GM23248 (cell line): ENCODE data around the gene LAMA5. TPM values are rescaled to one million over a fixed set of nuclear protein-coding genes. Genes with fewer than 3 reads are reported as not detected.

Experiments
- DNase-seq: peaks from one replicate; pipeline ENCODE4 v3.0.0-alpha.2; 2015
- H2AFZ ChIP-seq: fragments of 200-600 bp; sonication (generic); 2 replicates; pipeline ENCODE4 v1.6.1; 2016; ENCODE audit warnings: antibody characterized with exemption
- H3F3A ChIP-seq: fragments of 200-600 bp; sonication (generic); 2 replicates; pipeline ENCODE4 v1.6.1; 2016; ENCODE audit warnings: mild to moderate bottlenecking, antibody characterized with exemption, mixed run types; ENCODE audit not compliant: insufficient read depth
- H3K27ac ChIP-seq: fragments of 200-600 bp; sonication (generic); 2 replicates; pipeline ENCODE4 v1.5.1; 2016; ENCODE audit warnings: mild to moderate bottlenecking
- H3K27me3 ChIP-seq: fragments of 200-600 bp; sonication (generic); replicated peaks from 2 replicates; pipeline ENCODE4 v1.6.1; 2016; ENCODE audit warnings: mild to moderate bottlenecking; ENCODE audit not compliant: insufficient read depth
- H3K36me3 ChIP-seq: fragments of 200-600 bp; sonication (generic); 2 replicates; pipeline ENCODE4 v1.6.1; 2016; ENCODE audit warnings: low read depth, mild to moderate bottlenecking
- H3K4me1 ChIP-seq: fragments of 200-600 bp; sonication (generic); 2 replicates; pipeline ENCODE4 v1.6.1; 2016; ENCODE audit warnings: mild to moderate bottlenecking; ENCODE audit not compliant: insufficient read depth
- H3K4me2 ChIP-seq: fragments of 200-600 bp; sonication (generic); one replicate; pipeline ENCODE4 v1.6.1; 2016; ENCODE audit warnings: mild to moderate bottlenecking; ENCODE audit not compliant: unreplicated experiment
- H3K4me3 ChIP-seq: fragments of 200-600 bp; sonication (generic); 2 replicates; pipeline ENCODE4 v1.5.1; 2016; ENCODE audit warnings: mild to moderate bottlenecking
- H3K79me2 ChIP-seq: fragments of 200-600 bp; sonication (generic); 2 replicates; pipeline ENCODE4 v1.6.1; 2016; ENCODE audit warnings: mild to moderate bottlenecking; ENCODE audit not compliant: insufficient read depth
- H3K9ac ChIP-seq: fragments of 200-600 bp; sonication (generic); 2 replicates; pipeline ENCODE4 v1.6.1; 2016; ENCODE audit warnings: mild to moderate bottlenecking
- H3K9me2 ChIP-seq: fragments of 200-600 bp; sonication (generic); 2 replicates; pipeline ENCODE4 v1.6.1; 2016; ENCODE audit warnings: mixed run types, mild to moderate bottlenecking, moderate library complexity; ENCODE audit not compliant: insufficient read depth
- H3K9me3 ChIP-seq: fragments of 200-600 bp; sonication (generic); one replicate; pipeline ENCODE4 v1.6.1; 2017; ENCODE audit warnings: low read depth
- H4K20me1 ChIP-seq: fragments of 200-600 bp; sonication (generic); 2 replicates; pipeline ENCODE4 v1.6.0; 2016; ENCODE audit not compliant: insufficient read depth
- EZH2 ChIP-seq: fragments of 200-600 bp; sonication (generic); IDR thresholded peaks from 2 replicates; pipeline ENCODE4 v1.6.1; 2018; ENCODE audit warnings: antibody characterized with exemption, mild to moderate bottlenecking; ENCODE audit not compliant: insufficient read depth, poor library complexity, severe bottlenecking
- EZH2phosphoT487 ChIP-seq: fragments of 200-600 bp; sonication (generic); IDR thresholded peaks from 2 replicates; pipeline ENCODE4 v1.6.1; 2018; ENCODE audit warnings: antibody characterized with exemption, moderate library complexity, mild to moderate bottlenecking, low read depth; ENCODE audit not compliant: insufficient read depth
- WGBS, 2 experiments: methylation state at CpG; one replicate each; pipeline ENCODE4 v1.1.6; 2015 to 2017; ENCODE audit warnings: low lambda C conversion rate in 2 of 2, low coverage in 1 of 2; ENCODE audit errors: missing lambda C conversion rate in 2 of 2; 5-methylcytosine and 5-hydroxymethylcytosine counted together
- in situ Hi-C: fragments of 300-500 bp; cut with MboI; formaldehyde crosslinking; loops from 2 replicates; pipeline ENCODE4 v1.15.0; 2020
- polyA plus RNA-seq: library from polyadenylated mRNA; unstranded; fragments of >200 nt; fragmentation: Nextera tagmentation; extraction: Ambion mirVana; gene quantifications from 2 replicates; pipeline ENCODE4 v1.2.1, GENCODE V29; 2016
- total RNA-seq: library from RNA; depleted of rRNA; stranded (reverse); fragments of >200 nt; shearing (Covaris generic); gene quantifications from 2 replicates; pipeline ENCODE4 v1.2.3, GENCODE V29; 2014

LAMA5 gene
- total and polyA plus RNA-seq, 2 experiments from 2014 or later, result 4.5 to 6.0 TPM

- Histone ChIP-seq H3K27me3 (no peaks in the 10 kb centered on the region), H3K79me2 (no peaks in the 10 kb centered on the region), H3K27ac (no peak overlapping the region), H3K9ac (no peak overlapping the region), H3K9me3 (no peaks in the 10 kb centered on the region), H3K36me3 (no peaks in the 10 kb centered on the region), H3K4me1 (no peaks in the 10 kb centered on the region), H3K4me2 (no peak overlapping the region), H3K9me2 (no peaks in the 10 kb centered on the region), H2AFZ (no peak overlapping the region), H4K20me1 (no peaks in the 10 kb centered on the region), H3F3A (no peaks in the 10 kb centered on the region), H3K4me3 (no peak overlapping the region)
- WGBS, 2 experiments, result 81 to 83% methylated on average over 1 of the region's 1 CpG
- no peak for TF ChIP-seq EZH2
- no peak for TF ChIP-seq EZH2phosphoT487
- no peak for DNase-seq
- in situ Hi-C loops, result no loop called here
Measured at GRCh38 chr20:62348604-62349003, 18.5 kb downstream of the LAMA5 start.

DNA sequence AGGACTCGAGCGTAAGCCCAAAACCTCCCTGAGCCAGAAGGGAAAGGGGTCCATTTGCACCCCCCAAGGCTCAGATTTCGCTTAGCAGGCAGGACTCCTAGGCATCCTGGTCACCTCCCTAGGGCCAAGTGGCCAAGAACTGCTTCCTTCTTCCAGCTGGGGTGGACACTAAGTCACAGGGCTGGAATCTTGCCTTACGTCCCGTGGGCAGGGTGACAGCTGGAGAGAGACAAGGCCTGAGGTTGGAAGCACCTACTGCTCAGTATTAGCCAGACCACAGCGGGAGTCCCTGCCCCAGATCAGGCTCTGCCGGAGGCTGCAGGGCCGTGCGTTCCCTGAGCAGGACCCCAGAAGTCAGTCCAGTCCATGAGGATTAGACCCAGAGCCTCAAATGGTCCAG is 19.7 kb downstream of the LAMA5 start:
- WGBS, 2 experiments, result 50 to 53% methylated on average over 9 of the region's 9 CpGs

GRCh38 chr20:62347151-62347404 is 20.0 kb downstream of the LAMA5 start:
- Histone ChIP-seq H3K9me2 (no peaks in the 10 kb centered on the region), H3K27me3 (no peaks in the 10 kb centered on the region), H3F3A (no peaks in the 10 kb centered on the region), H3K9ac (no peak overlapping the region), H3K9me3 (no peaks in the 10 kb centered on the region), H3K36me3 (no peaks in the 10 kb centered on the region), H3K4me1 (no peaks in the 10 kb centered on the region), H2AFZ (no peak overlapping the region), H4K20me1 (no peaks in the 10 kb centered on the region), H3K79me2 (no peaks in the 10 kb centered on the region), H3K4me3 (no peak overlapping the region), H3K4me2 (no peak overlapping the region), H3K27ac (no peak overlapping the region)
- in situ Hi-C loops, result no loop called here
- no peak for TF ChIP-seq EZH2phosphoT487
- no peak for TF ChIP-seq EZH2
- no peak for DNase-seq
- 74 to 77% methylated on average over 10 of the region's 10 CpGs for WGBS, 2 experiments

More for the DNA sequence above, 19.7 kb downstream of the LAMA5 start:
- in situ Hi-C loops, result no loop called here
- Histone ChIP-seq H4K20me1 (no peaks in the 10 kb centered on the region), H3F3A (no peaks in the 10 kb centered on the region), H3K4me2 (no peak overlapping the region), H2AFZ (no peak overlapping the region), H3K9ac (no peak overlapping the region), H3K27ac (no peak overlapping the region), H3K36me3 (no peaks in the 10 kb centered on the region), H3K9me3 (no peaks in the 10 kb centered on the region), H3K9me2 (no peaks in the 10 kb centered on the region), H3K79me2 (no peaks in the 10 kb centered on the region), H3K4me3 (no peak overlapping the region), H3K4me1 (no peaks in the 10 kb centered on the region), H3K27me3 (no peaks in the 10 kb centered on the region)
- DNase-seq, result no peak
- TF ChIP-seq EZH2, result no peak
- no peak for TF ChIP-seq EZH2phosphoT487

DNA sequence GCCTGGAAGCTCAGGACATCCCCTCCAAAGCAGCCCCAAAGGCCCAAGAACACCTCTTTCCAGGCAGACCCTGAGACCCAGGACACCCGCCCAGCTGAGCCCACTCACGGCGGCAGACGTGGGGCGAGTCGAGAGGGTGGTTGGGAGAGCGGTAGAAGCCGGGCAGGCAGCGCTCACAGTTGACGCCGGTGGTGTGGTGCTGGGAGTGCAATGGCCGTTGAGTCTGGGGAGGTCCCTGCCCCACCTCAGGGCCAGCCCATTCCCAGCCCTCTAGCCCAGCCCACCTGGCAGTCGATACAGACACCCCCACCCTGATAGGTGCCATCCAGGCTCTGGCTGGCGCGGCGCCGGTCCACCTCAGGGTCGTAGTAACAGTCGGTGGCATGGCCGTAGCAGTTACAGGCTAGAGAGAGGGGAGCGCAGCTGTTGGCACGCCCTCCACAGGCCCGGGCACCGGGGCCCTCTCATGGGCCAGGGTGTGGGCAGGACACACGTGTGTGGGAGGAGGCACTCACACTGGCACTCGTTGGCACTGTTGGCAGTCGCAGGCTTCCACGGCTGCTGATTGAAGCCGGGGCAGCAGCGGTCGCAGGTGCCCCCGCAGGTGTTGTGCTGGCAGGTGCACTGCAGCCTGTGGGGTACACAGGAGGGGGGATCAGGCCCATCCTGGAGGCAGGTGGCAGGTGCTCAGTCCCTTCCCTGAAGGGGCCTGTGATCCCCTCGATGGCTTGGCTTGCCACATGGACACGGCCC is 20.5 kb downstream of the LAMA5 start:
- Histone ChIP-seq H3K4me3 (no peak overlapping the region), H3K9me3 (no peaks in the 10 kb centered on the region), H3K79me2 (no peaks in the 10 kb centered on the region), H3K27ac (no peak overlapping the region), H3F3A (no peaks in the 10 kb centered on the region), H3K9me2 (no peaks in the 10 kb centered on the region), H3K27me3 (no peaks in the 10 kb centered on the region), H3K36me3 (no peaks in the 10 kb centered on the region), H4K20me1 (no peaks in the 10 kb centered on the region), H3K9ac (no peak overlapping the region), H3K4me2 (no peak overlapping the region), H2AFZ (no peak overlapping the region), H3K4me1 (no peaks in the 10 kb centered on the region)
- no peak for TF ChIP-seq EZH2
- no peak for TF ChIP-seq EZH2phosphoT487
- DNase-seq, result no peak
- in situ Hi-C loops, result no loop called here
- 79 to 80% methylated on average over 29 to 34 of the region's 34 CpGs for WGBS, 2 experiments
